ENCODE results near the gene PRDM15. TPM values are rescaled to one million over a fixed set of nuclear protein-coding genes. Genes with fewer than 3 reads are reported as not detected.

PRDM15 gene
- total RNA-seq, 1 donor: 7.2 TPM

DNA sequence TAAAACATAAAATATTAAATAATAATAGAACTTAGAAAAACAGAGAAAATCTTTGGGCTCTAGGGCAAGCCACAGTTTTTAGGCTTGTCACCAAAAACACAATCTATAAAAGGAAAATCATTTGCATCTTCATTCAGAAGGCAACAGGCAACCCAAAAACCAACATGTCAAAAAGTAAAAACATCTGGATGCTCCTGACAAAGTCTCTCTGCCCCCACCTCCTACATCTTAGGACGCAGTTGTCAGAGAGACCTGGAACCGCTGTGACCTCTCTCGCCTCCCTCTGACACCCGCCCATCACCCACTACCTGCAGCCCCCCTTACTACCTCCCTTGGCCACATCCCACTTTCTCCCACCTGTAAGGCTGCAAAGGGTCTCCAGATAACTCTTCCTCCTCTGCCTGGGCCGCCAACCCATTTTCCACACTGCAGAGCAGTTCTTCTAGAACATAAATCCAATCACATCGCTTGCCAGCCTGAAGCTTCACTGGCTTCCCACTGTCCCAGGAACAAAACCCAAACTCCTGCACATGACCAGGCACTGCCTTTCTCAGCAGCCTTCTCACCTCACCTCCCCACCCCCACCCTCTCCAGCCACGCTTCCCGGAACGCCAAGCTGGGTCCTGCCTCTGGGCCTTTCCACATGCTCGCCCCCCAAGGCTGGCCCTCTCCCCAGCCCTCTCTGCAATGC, 14.7 kb downstream of the PRDM15 start:
- no peak overlapping the region for H3K4me2 ChIP-seq (ENCODE audit: insufficient read depth, low read length)
- H3K9me3 ChIP-seq (ENCODE audit: low read depth, low read length): no peaks in the 10 kb centered on the region
- no peaks in the 10 kb centered on the region for H4K20me1 ChIP-seq (ENCODE audit: insufficient read depth, low read length)
- peaks cover 38% of the 10 kb centered on the region for H3K79me2 ChIP-seq (ENCODE audit: insufficient read depth, low read length)
- TF ChIP-seq, protein P1, sequence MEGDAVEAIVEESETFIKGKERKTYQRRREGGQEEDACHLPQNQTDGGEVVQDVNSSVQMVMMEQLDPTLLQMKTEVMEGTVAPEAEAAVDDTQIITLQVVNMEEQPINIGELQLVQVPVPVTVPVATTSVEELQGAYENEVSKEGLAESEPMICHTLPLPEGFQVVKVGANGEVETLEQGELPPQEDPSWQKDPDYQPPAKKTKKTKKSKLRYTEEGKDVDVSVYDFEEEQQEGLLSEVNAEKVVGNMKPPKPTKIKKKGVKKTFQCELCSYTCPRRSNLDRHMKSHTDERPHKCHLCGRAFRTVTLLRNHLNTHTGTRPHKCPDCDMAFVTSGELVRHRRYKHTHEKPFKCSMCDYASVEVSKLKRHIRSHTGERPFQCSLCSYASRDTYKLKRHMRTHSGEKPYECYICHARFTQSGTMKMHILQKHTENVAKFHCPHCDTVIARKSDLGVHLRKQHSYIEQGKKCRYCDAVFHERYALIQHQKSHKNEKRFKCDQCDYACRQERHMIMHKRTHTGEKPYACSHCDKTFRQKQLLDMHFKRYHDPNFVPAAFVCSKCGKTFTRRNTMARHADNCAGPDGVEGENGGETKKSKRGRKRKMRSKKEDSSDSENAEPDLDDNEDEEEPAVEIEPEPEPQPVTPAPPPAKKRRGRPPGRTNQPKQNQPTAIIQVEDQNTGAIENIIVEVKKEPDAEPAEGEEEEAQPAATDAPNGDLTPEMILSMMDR (IDR thresholded peaks at IDR 0.05; ENCODE audit: extremely low read depth, low read depth, low read length): no peak
- H3K27ac ChIP-seq (ENCODE audit: low read depth, low read length): no peak overlapping the region
- peaks cover 10% of the 10 kb centered on the region for H3K4me1 ChIP-seq (ENCODE audit: insufficient read depth, low read length)
- H3K27me3 ChIP-seq (ENCODE audit: insufficient read depth, low read length): no peaks in the 10 kb centered on the region
- H2AFZ ChIP-seq (ENCODE audit: low read length): no peak overlapping the region
- no peak overlapping the region for H3K4me3 ChIP-seq (ENCODE audit: insufficient read depth, low read length)
- no peak for DNase-seq (ENCODE audit: insufficient read length, low spot score, missing footprints)
- H3K36me3 ChIP-seq (ENCODE audit: insufficient read depth, low read length): no peaks in the 10 kb centered on the region

DNA sequence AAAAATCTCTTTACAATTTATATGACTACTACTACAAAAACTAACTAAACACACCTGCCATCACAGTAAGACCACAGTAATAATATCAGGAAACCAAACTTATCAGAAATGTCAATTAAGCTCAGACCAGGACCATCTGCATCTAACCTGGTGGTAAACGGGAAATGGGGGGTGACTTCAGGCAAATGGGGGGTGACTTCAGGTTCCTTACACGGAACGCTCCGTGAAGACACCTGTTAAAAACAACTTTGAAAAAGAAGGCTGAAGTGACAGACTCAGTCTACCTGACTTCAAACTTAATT, 15.8 kb downstream of the PRDM15 start:
- no peak overlapping the region for H3K4me3 ChIP-seq (ENCODE audit: insufficient read depth, low read length)
- no peaks in the 10 kb centered on the region for H3K27me3 ChIP-seq (ENCODE audit: insufficient read depth, low read length)
- H3K4me1 ChIP-seq (ENCODE audit: insufficient read depth, low read length): peaks cover 10% of the 10 kb centered on the region
- no peak for DNase-seq (ENCODE audit: insufficient read length, low spot score, missing footprints)
- H3K36me3 ChIP-seq (ENCODE audit: insufficient read depth, low read length): peaks cover 5% of the 10 kb centered on the region
- peak overlapping the region; percentile 52 for H3K27ac ChIP-seq (ENCODE audit: low read depth, low read length)
- no peak overlapping the region for H3K4me2 ChIP-seq (ENCODE audit: insufficient read depth, low read length)
- H3K9me3 ChIP-seq (ENCODE audit: low read depth, low read length): no peaks in the 10 kb centered on the region
- H3K79me2 ChIP-seq (ENCODE audit: insufficient read depth, low read length): peaks cover 38% of the 10 kb centered on the region
- no peaks in the 10 kb centered on the region for H4K20me1 ChIP-seq (ENCODE audit: insufficient read depth, low read length)
- no peak overlapping the region for H2AFZ ChIP-seq (ENCODE audit: low read length)
- TF ChIP-seq, protein P1 (IDR thresholded peaks at IDR 0.05; ENCODE audit: extremely low read depth, low read depth, low read length): no peak

DNA sequence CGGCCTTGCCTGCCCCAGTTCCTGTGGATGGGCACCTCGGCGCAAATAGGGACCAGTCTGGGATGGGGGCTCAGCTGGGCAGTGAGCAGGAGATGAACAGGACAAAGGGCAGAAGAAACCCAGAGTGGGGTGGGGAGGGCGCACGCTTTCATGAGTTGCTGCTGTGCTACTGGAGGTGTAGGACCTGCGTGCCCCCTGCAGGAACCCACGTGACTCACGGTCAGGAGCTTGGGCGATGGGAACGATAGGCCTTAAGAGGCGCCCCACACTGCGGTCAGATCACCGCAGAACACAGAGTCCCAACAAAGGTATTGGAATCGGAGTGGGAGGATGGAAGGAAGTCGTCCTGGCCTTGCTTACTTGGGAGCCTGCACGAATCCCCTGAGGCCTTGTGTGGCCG, 17.2 kb downstream of the PRDM15 start:
- Histone ChIP-seq H3K9me3 (ENCODE audit: low read depth, low read length) (no peaks in the 10 kb centered on the region), H2AFZ (ENCODE audit: low read length) (no peak overlapping the region), H3K36me3 (ENCODE audit: insufficient read depth, low read length) (peaks cover 7% of the 10 kb centered on the region), H3K79me2 (ENCODE audit: insufficient read depth, low read length) (peaks cover 33% of the 10 kb centered on the region), H3K27ac (ENCODE audit: low read depth, low read length) (no peak overlapping the region), H3K4me3 (ENCODE audit: insufficient read depth, low read length) (no peak overlapping the region), H3K4me1 (ENCODE audit: insufficient read depth, low read length) (peaks cover 7% of the 10 kb centered on the region), H4K20me1 (ENCODE audit: insufficient read depth, low read length) (no peaks in the 10 kb centered on the region), H3K4me2 (ENCODE audit: insufficient read depth, low read length) (no peak overlapping the region), H3K27me3 (ENCODE audit: insufficient read depth, low read length) (no peaks in the 10 kb centered on the region)
- DNase-seq (ENCODE audit: insufficient read length, low spot score, missing footprints): no peak
- TF ChIP-seq, protein P1 (IDR thresholded peaks at IDR 0.05; ENCODE audit: extremely low read depth, low read depth, low read length): no peak

DNA sequence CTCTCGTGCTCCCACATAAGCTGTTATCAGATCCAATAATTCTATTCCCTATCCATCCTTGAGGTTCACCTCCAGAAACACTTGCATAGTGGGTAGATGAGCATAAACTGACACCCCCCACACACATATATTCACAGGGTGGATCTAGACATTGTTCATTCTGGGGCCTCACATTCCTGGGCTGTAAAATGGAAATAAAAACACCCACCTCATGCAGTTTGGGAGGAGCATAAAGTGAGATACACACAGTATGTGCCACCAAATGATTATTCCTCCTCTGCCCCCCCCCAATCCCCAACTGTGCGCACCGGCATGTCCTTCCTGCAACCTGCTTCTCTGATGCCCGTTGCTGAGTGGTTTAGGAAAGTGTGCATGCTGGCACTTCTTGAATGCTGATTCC, 17.9 kb downstream of the PRDM15 start:
- peaks cover 14% of the 10 kb centered on the region for H3K36me3 ChIP-seq (ENCODE audit: insufficient read depth, low read length)
- H4K20me1 ChIP-seq (ENCODE audit: insufficient read depth, low read length): no peaks in the 10 kb centered on the region
- no peak overlapping the region for H3K4me3 ChIP-seq (ENCODE audit: insufficient read depth, low read length)
- no peaks in the 10 kb centered on the region for H3K27me3 ChIP-seq (ENCODE audit: insufficient read depth, low read length)
- no peak overlapping the region for H3K27ac ChIP-seq (ENCODE audit: low read depth, low read length)
- peaks cover 25% of the 10 kb centered on the region for H3K79me2 ChIP-seq (ENCODE audit: insufficient read depth, low read length)
- no peaks in the 10 kb centered on the region for H3K9me3 ChIP-seq (ENCODE audit: low read depth, low read length)
- peaks cover 7% of the 10 kb centered on the region for H3K4me1 ChIP-seq (ENCODE audit: insufficient read depth, low read length)
- no peak for DNase-seq (ENCODE audit: insufficient read length, low spot score, missing footprints)
- TF ChIP-seq, protein P1 (IDR thresholded peaks at IDR 0.05; ENCODE audit: extremely low read depth, low read depth, low read length): no peak
- H2AFZ ChIP-seq (ENCODE audit: low read length): no peak overlapping the region
- H3K4me2 ChIP-seq (ENCODE audit: insufficient read depth, low read length): no peak overlapping the region
